PC-9 (cell line): ENCODE measurements around the gene SF1. TPM values are rescaled to one million over a fixed set of nuclear protein-coding genes. Genes with fewer than 3 reads are reported as not detected.

Source experiments
- BruUV-seq: library from RNA; stranded (reverse); fragments of 400-500 nt; replicated peaks from 2 replicates; lab custom pipeline; 2021; lab: Mats Ljungman, UMichigan
- CTCF ChIA-PET: fragments of 300-600 bp; sonication (Branson Sonifier 250); formaldehyde crosslinking; loops from one replicate; lab custom pipeline; 2022; ENCODE audit warnings: antibody characterized with exemption; lab: Charles Lee
- POLR2A ChIA-PET: fragments of 300-600 bp; sonication (Branson Sonifier 250); formaldehyde crosslinking; loops from one replicate; lab custom pipeline; 2022; ENCODE audit warnings: antibody characterized with exemption; ENCODE audit not compliant: unreplicated experiment; lab: Charles Lee
- DNase-seq, 2 experiments: peaks; one replicate each; pipeline versions ENCODE4 v3.0.0 to v3.0.0-alpha.2; 2015 to 2022; ENCODE audit warnings: mixed read lengths in 1 of 2
- H2AFZ ChIP-seq: fragments of 200-600 bp; sonication (generic); 2 replicates; pipeline ENCODE4 v1.8.1; 2017; ENCODE audit warnings: antibody characterized with exemption
- H3F3A ChIP-seq: fragments of 200-600 bp; sonication (generic); 2 replicates; pipeline ENCODE4 v1.8.1; 2017; ENCODE audit warnings: antibody characterized with exemption, mild to moderate bottlenecking, low read depth; ENCODE audit not compliant: insufficient read depth
- H3K27ac ChIP-seq: fragments of 200-600 bp; sonication (generic); 2 replicates; pipeline ENCODE4 v1.6.1; 2016; ENCODE audit warnings: mixed run types
- H3K27me3 ChIP-seq: fragments of 200-600 bp; sonication (generic); 2 replicates; pipeline ENCODE4 v1.6.1; 2016; ENCODE audit warnings: low read depth, mixed run types; ENCODE audit not compliant: insufficient read depth
- H3K36me3 ChIP-seq: fragments of 200-600 bp; sonication (generic); 2 replicates; pipeline ENCODE4 v1.6.1; 2016; ENCODE audit warnings: low read depth, mixed run types
- H3K4me1 ChIP-seq: fragments of 200-600 bp; sonication (generic); replicated peaks from 2 replicates; pipeline ENCODE4 v1.6.1; 2016; ENCODE audit warnings: mixed run types; ENCODE audit not compliant: insufficient read depth
- H3K4me2 ChIP-seq: fragments of 200-600 bp; sonication (generic); 2 replicates; pipeline ENCODE4 v1.6.1; 2017; ENCODE audit warnings: mixed run types
- H3K4me3 ChIP-seq: fragments of 200-600 bp; sonication (generic); 2 replicates; pipeline ENCODE4 v1.6.1; 2016; ENCODE audit warnings: mixed run types
- H3K79me2 ChIP-seq: fragments of 200-600 bp; sonication (generic); 2 replicates; pipeline ENCODE4 v1.6.1; 2017; ENCODE audit warnings: low read depth, mixed run types
- H3K9me2 ChIP-seq: fragments of 200-600 bp; sonication (generic); 2 replicates; pipeline ENCODE4 v1.8.1; 2017; ENCODE audit warnings: mild to moderate bottlenecking; ENCODE audit not compliant: insufficient read depth
- H3K9me3 ChIP-seq: fragments of 200-600 bp; sonication (generic); 2 replicates; pipeline ENCODE4 v1.8.1; 2016; ENCODE audit warnings: low read depth; ENCODE audit not compliant: insufficient read depth
- H4K20me1 ChIP-seq: fragments of 200-600 bp; sonication (generic); 2 replicates; pipeline ENCODE4 v1.8.1; 2017; ENCODE audit not compliant: insufficient read depth
- CTCF ChIP-seq: fragments of 200-600 bp; sonication (generic); conservative IDR thresholded peaks from 2 replicates; pipeline ENCODE4 v1.6.1; 2017; ENCODE audit warnings: mixed run types, antibody characterized with exemption, mild to moderate bottlenecking, moderate library complexity
- EZH2 ChIP-seq: fragments of 200-600 bp; sonication (generic); IDR thresholded peaks from 2 replicates; pipeline ENCODE4 v1.8.0; 2017; ENCODE audit warnings: antibody characterized with exemption, low read depth
- intact Hi-C: fragments of 100-400 bp; cut with micrococcal nuclease; formaldehyde crosslinking; loops from one replicate; pipeline ENCODE4 v1.10.0; 2022; ENCODE audit not compliant: unreplicated experiment
- total RNA-seq: library from RNA; stranded (reverse); gene quantifications from 2 replicates; pipeline ENCODE4 v1.2.3, GENCODE V29; 2021

Gene SF1
- total RNA-seq, 1 experiment from 2014 or later = 336 TPM

- no peak for DNase-seq
- ChIA-PET POLR2A (interaction anchor here (0.6 kb wide), 1 partner anchor 16 kb away, joined by 6 read pairs; no protein-coding TSS in a partner anchor), CTCF (interaction anchor here (0.6 kb wide), 1 partner anchor 56 kb away, joined by 3 read pairs; no protein-coding TSS in a partner anchor)
- 0 out of 2 replicates have a peak, but pooled peaks cover under 1% of the 10 kb centered on the region for H3K36me3 ChIP-seq
- H3K27ac ChIP-seq = no peak overlapping the region
- H3K4me3 ChIP-seq = no peak overlapping the region
- no peaks in the 10 kb centered on the region for H3K9me3 ChIP-seq
- no peaks in the 10 kb centered on the region for H3K27me3 ChIP-seq
- intact Hi-C loops = loop anchor here (2.0 to 10.0 kb wide), 2 partner anchors 108 to 468 kb away; no protein-coding TSS in a partner anchor
- peaks cover 17% of the 10 kb centered on the region; the same call in 1 of the 2 replicates for H3F3A ChIP-seq
- TSS peak; percentile 20 for BruUV-seq
- no peak for TF ChIP-seq EZH2
- no peak for TF ChIP-seq CTCF
- no peaks in the 10 kb centered on the region for H3K9me2 ChIP-seq
- H3K4me2 ChIP-seq = no peak overlapping the region
- H3K79me2 ChIP-seq = no peaks in the 10 kb centered on the region
- H4K20me1 ChIP-seq = no peaks in the 10 kb centered on the region
- no peaks in the 10 kb centered on the region for H3K4me1 ChIP-seq
- no peak overlapping the region for H2AFZ ChIP-seq
Measured at GRCh38 chr11:64786308-64786707, 8.0 kb upstream of the SF1 start.

- no TSS peak for BruUV-seq
- intact Hi-C loops = loop anchor here (10.0 kb wide), 1 partner anchor 470 kb away; no protein-coding TSS in a partner anchor
- POLR2A ChIA-PET = no interaction called here
Measured at GRCh38 chr11:64784813-64785581, 6.7 kb upstream of the SF1 start.

GRCh38 chr11:64778223-64778472 lies 194 bp downstream of the SF1 start:
- H3K27me3 ChIP-seq = no peaks in the 10 kb centered on the region
- TF ChIP-seq EZH2 (no peak), CTCF (no peak)
- H3K36me3 ChIP-seq = peaks cover 46% of the 10 kb centered on the region
- H3K9me3 ChIP-seq = no peaks in the 10 kb centered on the region
- peaks cover 26% of the 10 kb centered on the region for H3K4me1 ChIP-seq
- peaks cover 44% of the 10 kb centered on the region for H3K79me2 ChIP-seq
- ChIA-PET CTCF (interaction anchor here (0.6 to 0.9 kb wide), 5 partner anchors 10 to 1612 kb away, joined by 3 to 15 read pairs (median 4); partner anchors contain the start of gene PPP2R5B), POLR2A (interaction anchor here (0.5 to 1.4 kb wide), 14 partner anchors 25 to 1112 kb away, joined by 3 to 17 read pairs (median 8); partner anchors contain the start of genes CCDC85B, CFL1, MAP4K2 and NEAT1)
- H3K4me3 ChIP-seq = peak overlapping the region; percentile 72; the same call in 1 of the 2 replicates
- H3K4me2 ChIP-seq = peak overlapping the region; percentile 54
- no peaks in the 10 kb centered on the region for H3K9me2 ChIP-seq
- H3F3A ChIP-seq = peaks cover 73% of the 10 kb centered on the region
- no peak for DNase-seq
- H3K27ac ChIP-seq = peak overlapping the region; percentile 86
- H2AFZ ChIP-seq = no peak overlapping the region
- H4K20me1 ChIP-seq = peaks cover 44% of the 10 kb centered on the region
- BruUV-seq = no TSS peak
- intact Hi-C loops = loop anchor here (1.0 to 10.0 kb wide), 5 partner anchors 33 to 419 kb away; partner anchors contain the start of genes ARL2, MEN1, RPS6KA4 and ZNHIT2

More at GRCh38 chr11:64784813-64785581, 6.7 kb upstream of the SF1 start:
- TF ChIP-seq CTCF = no peak
- no peak for TF ChIP-seq EZH2
- no peak overlapping the region for H3K4me2 ChIP-seq
- no peak overlapping the region for H3K27ac ChIP-seq
- H3K27me3 ChIP-seq = no peaks in the 10 kb centered on the region
- H2AFZ ChIP-seq = no peak overlapping the region
- H3K4me1 ChIP-seq = peaks cover 6% of the 10 kb centered on the region
- no peaks in the 10 kb centered on the region for H3K9me3 ChIP-seq
- no peak overlapping the region for H3K4me3 ChIP-seq
- CTCF ChIA-PET = no interaction called here
- no peak for DNase-seq
- no peaks in the 10 kb centered on the region for H4K20me1 ChIP-seq
- H3K36me3 ChIP-seq = 0 out of 2 replicates have a peak, but pooled peaks cover 4% of the 10 kb centered on the region
- no peaks in the 10 kb centered on the region for H3K9me2 ChIP-seq
- H3F3A ChIP-seq = peaks cover 29% of the 10 kb centered on the region
- H3K79me2 ChIP-seq = no peaks in the 10 kb centered on the region
